Gastroesophageal sphincter (tissue), 4 donors: ENCODE data around the gene LPO. TPM values are rescaled to one million over a fixed set of nuclear protein-coding genes. Genes with fewer than 3 reads are reported as not detected.

ENCODE experiments used
- ATAC-seq: fragments of 150-250 bp; one replicate; pipeline ENCODE4 v1.9.1; 2016; ENCODE audit warnings: mild to moderate bottlenecking, moderate library complexity
- H3K27ac ChIP-seq, 4 donors: fragments of 200-600 bp; sonication (generic) in 3 of 4; 1 replicate in 3 of 4; 2 replicates in 1 of 4; pipeline ENCODE4 v1.5.1; 2016 to 2019
- H3K27me3 ChIP-seq: fragments of 200-600 bp; sonication (generic); one replicate; pipeline ENCODE4 v1.5.1; 2019
- H3K36me3 ChIP-seq, 2 donors: fragments of 200-600 bp; sonication (generic); one replicate each; pipeline ENCODE4 v1.5.1; 2019; ENCODE audit warnings: control low read depth in 1 of 2
- H3K4me1 ChIP-seq, 3 donors: fragments of 200-600 bp; sonication (generic); 1 replicate in 2 of 3; 2 replicates in 1 of 3; pipeline ENCODE4 v1.5.1; 2016 to 2019; ENCODE audit warnings: control low read depth in 2 of 3
- H3K4me3 ChIP-seq, 2 donors: fragments of 200-600 bp; sonication (generic); one replicate each; pipeline ENCODE4 v1.5.1; 2019; ENCODE audit warnings: mild to moderate bottlenecking in 1 of 2, moderate library complexity in 1 of 2
- H3K9me3 ChIP-seq, 3 donors: fragments of 200-600 bp; sonication (generic); one replicate each; pipeline ENCODE4 v1.5.1; 2017 to 2019; ENCODE audit warnings: control low read depth in 2 of 3
- EP300 ChIP-seq: sonication (generic); formaldehyde crosslinking; IDR thresholded peaks from one replicate; pipeline ENCODE4 v1.6.1; 2017; ENCODE audit warnings: antibody characterized with exemption, mild to moderate bottlenecking
- POLR2A ChIP-seq, 2 donors: fragments of 450-650 bp; IDR thresholded peaks; one replicate each; pipeline ENCODE4 v1.6.1; 2017; ENCODE audit warnings: antibody characterized with exemption in 2 of 2, mild to moderate bottlenecking in 2 of 2, moderate library complexity in 1 of 2
- POLR2AphosphoS5 ChIP-seq: sonication (generic); formaldehyde crosslinking; IDR thresholded peaks from one replicate; pipeline ENCODE4 v1.6.1; 2017; ENCODE audit warnings: antibody characterized with exemption
- WGBS, 2 donors: methylation state at CpG; one replicate each; pipeline ENCODE4 v1.1.5; 2018; ENCODE audit warnings: low coverage in 1 of 2; 5-methylcytosine and 5-hydroxymethylcytosine counted together
- total RNA-seq, 4 donors: library from RNA; depleted of rRNA; stranded (reverse); fragments of >200 nt; gene quantifications; one replicate each; pipeline ENCODE4 v1.1.0, GENCODE V29; 2016
- TF ChIP-seq, protein P1 (sequence below), 4 experiments: fragments of 200-600 bp in 2 of 4; fragments of 450-650 bp in 2 of 4; sonication (generic) in 1 of 4; IDR thresholded peaks; one replicate each; pipeline ENCODE4 v1.5.1; 2017 to 2019; ENCODE audit warnings: antibody characterized with exemption in 4 of 4, mild to moderate bottlenecking in 2 of 4, moderate library complexity in 2 of 4

Gene LPO
- total RNA-seq, 4 donors from 2014 or later: 0.15 to 0.77 TPM; not detected in 2

DNA sequence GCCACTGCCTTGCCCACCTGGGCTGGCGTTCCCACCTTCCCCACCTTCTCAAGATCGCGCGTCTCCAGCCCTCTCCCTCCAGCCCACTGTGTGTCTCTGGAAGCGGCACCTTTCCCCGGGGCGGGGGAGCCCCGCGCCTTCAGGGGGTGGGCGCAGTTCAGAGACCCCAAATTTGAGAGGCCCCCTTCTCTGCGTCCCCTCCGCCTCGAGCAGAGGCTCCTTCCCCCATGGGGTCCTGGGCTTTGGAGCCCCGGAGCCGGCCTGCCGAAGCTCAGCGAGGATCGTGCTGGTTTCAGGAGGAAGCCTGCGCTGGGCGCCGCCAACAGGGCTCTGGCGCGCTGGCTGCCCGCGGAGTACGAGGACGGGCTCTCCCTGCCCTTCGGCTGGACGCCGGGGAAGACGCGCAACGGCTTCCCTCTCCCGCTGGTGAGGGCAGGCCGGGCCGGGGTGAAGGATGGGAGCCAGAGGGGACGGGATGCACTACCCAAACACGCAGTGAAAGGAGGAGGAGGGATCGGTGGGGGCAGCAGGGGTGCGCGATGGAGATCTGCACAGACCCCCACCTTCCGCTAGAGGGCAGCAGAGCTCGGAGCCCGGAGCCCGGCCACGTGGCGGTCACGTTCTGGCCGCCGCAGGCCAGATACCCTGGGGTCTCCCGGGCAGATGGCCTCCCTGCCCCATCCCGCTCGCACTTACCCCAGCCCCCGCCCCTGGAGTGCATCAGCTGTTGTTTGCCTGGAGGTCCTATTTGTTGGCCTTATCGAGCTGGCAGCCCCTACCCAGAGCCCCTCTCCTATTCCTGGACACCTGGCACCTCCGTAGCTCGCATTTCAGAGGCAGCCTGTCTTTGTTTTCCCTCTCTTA is 11.1 kb downstream of the LPO start:
- H3K36me3 ChIP-seq: no peaks in the 10 kb centered on the region
- no peaks in the 10 kb centered on the region for H3K9me3 ChIP-seq
- H3K27me3 ChIP-seq: peaks cover 72% of the 10 kb centered on the region
- peak; percentile 90 for ATAC-seq
- H3K27ac ChIP-seq: no peak overlapping the region
- peak overlapping the region; percentile 15 to 53 for H3K4me3 ChIP-seq
- TF ChIP-seq, protein P1, sequence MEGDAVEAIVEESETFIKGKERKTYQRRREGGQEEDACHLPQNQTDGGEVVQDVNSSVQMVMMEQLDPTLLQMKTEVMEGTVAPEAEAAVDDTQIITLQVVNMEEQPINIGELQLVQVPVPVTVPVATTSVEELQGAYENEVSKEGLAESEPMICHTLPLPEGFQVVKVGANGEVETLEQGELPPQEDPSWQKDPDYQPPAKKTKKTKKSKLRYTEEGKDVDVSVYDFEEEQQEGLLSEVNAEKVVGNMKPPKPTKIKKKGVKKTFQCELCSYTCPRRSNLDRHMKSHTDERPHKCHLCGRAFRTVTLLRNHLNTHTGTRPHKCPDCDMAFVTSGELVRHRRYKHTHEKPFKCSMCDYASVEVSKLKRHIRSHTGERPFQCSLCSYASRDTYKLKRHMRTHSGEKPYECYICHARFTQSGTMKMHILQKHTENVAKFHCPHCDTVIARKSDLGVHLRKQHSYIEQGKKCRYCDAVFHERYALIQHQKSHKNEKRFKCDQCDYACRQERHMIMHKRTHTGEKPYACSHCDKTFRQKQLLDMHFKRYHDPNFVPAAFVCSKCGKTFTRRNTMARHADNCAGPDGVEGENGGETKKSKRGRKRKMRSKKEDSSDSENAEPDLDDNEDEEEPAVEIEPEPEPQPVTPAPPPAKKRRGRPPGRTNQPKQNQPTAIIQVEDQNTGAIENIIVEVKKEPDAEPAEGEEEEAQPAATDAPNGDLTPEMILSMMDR (IDR thresholded peaks at IDR 0.05): peak; percentile 72 to 99 (median 90)
- no peak for TF ChIP-seq EP300
- peaks cover 0 to 13% (median 5%) of the 10 kb centered on the region in 3 donors for H3K4me1 ChIP-seq
- WGBS, 2 donors: 10 to 54% methylated on average over 2 to 3 of the region's 57 CpGs

DNA sequence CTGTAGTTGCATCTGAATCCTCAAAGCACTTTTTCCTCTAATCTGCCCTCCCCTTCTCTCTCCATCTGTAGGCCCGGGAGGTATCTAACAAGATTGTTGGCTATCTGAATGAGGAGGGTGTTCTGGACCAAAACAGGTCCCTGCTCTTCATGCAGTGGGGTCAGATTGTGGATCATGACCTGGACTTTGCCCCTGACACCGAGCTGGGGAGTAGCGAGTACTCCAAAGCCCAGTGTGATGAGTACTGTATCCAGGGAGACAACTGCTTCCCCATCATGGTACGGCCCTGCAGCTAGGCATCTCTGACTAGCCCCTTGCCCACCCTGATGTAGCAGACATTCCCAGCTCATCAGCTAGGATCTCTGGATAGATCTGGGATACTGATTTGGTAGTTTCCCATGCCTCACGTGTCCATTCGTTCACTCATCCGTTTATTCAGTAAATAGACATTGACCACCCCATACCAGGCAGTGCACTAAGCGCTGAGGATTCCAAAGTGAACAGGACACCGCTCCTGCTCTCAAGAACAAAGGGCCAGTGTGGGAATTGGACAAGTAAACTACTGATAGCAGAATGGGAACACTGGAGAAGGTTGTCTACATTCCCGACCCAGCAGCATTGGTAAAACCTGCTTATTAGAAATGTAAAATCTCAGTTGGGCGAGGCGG is 12.1 kb downstream of the LPO start:
- TF ChIP-seq, protein P1 (IDR thresholded peaks at IDR 0.05): no peak
- TF ChIP-seq EP300 (no peak), POLR2A (IDR thresholded peaks at IDR 0.05) (no peak), POLR2AphosphoS5 (no peak)
- 78 to 100% methylated on average over 1 to 6 of the region's 12 CpGs for WGBS, 2 donors
- H3K27me3 ChIP-seq: peaks cover 72% of the 10 kb centered on the region

DNA sequence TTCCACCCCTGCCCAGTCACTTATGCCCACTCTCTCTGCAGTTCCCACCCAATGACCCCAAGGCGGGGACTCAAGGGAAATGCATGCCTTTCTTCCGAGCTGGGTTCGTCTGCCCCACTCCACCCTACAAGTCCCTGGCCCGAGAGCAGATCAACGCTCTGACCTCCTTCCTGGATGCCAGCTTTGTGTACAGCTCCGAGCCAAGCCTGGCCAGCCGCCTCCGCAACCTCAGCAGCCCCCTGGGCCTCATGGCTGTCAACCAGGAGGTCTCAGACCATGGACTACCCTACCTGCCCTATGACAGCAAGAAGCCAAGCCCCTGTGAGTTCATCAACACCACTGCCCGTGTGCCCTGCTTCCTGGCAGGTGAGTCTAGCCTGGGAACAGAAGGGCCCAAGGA is 13.8 kb downstream of the LPO start:
- no peak overlapping the region for H3K4me3 ChIP-seq
- H3K4me1 ChIP-seq: peaks cover 0 to 13% (median 5%) of the 10 kb centered on the region in 3 donors
- no peak for TF ChIP-seq POLR2AphosphoS5
- TF ChIP-seq, protein P1 (IDR thresholded peaks at IDR 0.05): no peak
- no peak for TF ChIP-seq EP300
- H3K27me3 ChIP-seq: peaks cover 81% of the 10 kb centered on the region
- 47% methylated on average over 2 of the region's 9 CpGs; no CpG with 5 or more reads in 1 of the 2 donors for WGBS, 2 donors
- H3K9me3 ChIP-seq: no peaks in the 10 kb centered on the region
- no peak for ATAC-seq
- H3K36me3 ChIP-seq: no peaks in the 10 kb centered on the region
- H3K27ac ChIP-seq: no peak overlapping the region

More for the DNA sequence above, 12.1 kb downstream of the LPO start:
- no peaks in the 10 kb centered on the region for H3K9me3 ChIP-seq
- peaks cover 0 to 13% (median 5%) of the 10 kb centered on the region in 3 donors for H3K4me1 ChIP-seq
- ATAC-seq: no peak
- H3K4me3 ChIP-seq: no peak overlapping the region
- no peak overlapping the region for H3K27ac ChIP-seq
- no peaks in the 10 kb centered on the region for H3K36me3 ChIP-seq

DNA sequence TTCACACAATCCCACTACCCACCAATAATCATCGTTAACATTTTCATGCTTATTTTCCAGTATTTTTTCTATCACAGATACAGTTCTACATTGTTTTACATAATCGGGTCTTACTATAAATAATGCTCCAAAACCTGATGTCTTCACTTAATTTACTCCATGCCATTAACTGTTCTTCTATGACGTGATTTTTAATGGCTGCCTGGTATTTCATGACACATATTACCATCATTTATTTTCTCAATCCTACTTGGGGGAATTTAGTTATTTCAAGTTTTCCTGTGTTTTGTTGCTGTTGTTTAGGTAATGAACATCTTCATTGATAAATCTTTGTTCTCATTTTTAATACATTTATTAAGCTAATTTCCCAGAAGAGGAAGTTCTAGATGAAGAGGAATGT is 14.7 kb downstream of the LPO start:
- no peak overlapping the region for H3K4me3 ChIP-seq
- H3K9me3 ChIP-seq: no peaks in the 10 kb centered on the region
- no peak overlapping the region for H3K27ac ChIP-seq
- WGBS, 2 donors: 65 to 67% methylated on average over 3 of the region's 3 CpGs
- TF ChIP-seq POLR2A (IDR thresholded peaks at IDR 0.05) (no peak), EP300 (no peak), POLR2AphosphoS5 (no peak)
- TF ChIP-seq, protein P1 (IDR thresholded peaks at IDR 0.05): no peak
- peaks cover 0 to 13% (median 5%) of the 10 kb centered on the region in 3 donors for H3K4me1 ChIP-seq
- ATAC-seq: no peak
- peaks cover 75% of the 10 kb centered on the region for H3K27me3 ChIP-seq
- H3K36me3 ChIP-seq: no peaks in the 10 kb centered on the region
